Bone marrow (tissue), 2 donors: Measurements from ENCODE around the gene CNGB1.

Source experiments
- DNase-seq, 2 donors: peaks; one replicate each; lab custom pipeline; 2025; lab: John Stamatoyannopoulos, UW

Gene CNGB1

DNA sequence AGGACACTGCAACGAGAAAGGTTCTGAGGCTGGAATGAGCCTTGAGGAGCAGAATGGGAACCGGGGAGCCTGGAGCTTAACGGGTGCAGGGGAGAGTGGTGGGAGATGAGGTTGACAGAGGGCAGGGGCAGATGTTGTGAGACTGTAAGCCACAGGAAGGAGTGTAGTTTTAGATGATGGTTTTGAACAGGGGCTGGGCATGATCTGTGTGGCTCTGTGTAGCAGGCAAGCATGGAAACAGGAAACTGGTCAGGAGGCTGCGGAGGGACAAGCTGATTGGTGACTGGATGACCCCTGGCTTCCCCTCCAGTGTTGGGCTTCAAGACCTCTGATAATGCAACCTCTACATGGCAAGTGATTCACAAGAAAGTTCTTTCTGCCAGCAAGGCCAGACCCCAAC, 1.4 kb upstream of the CNGB1 start:
- DNase-seq, result no peak

DNA sequence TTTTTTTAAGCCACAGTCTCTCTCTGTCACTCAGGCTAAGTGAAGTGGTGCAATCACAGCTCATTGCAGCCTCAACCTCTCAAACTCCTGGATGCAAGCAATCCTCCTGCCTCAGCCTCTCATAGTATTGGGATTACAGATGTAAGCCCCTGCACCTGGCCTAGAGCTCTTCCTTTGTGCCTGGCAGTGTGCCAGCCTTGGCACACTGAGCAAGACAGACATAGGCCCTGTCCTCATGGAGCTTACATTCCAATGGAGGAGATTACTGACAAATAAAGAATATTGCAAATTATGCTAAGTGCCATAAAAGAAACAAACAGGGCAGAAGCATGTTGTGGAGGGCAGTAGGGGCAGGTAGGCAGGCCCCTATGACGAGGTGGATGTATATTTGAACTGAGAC, 920 bp upstream of the CNGB1 start:
- DNase-seq, result no peak

DNA sequence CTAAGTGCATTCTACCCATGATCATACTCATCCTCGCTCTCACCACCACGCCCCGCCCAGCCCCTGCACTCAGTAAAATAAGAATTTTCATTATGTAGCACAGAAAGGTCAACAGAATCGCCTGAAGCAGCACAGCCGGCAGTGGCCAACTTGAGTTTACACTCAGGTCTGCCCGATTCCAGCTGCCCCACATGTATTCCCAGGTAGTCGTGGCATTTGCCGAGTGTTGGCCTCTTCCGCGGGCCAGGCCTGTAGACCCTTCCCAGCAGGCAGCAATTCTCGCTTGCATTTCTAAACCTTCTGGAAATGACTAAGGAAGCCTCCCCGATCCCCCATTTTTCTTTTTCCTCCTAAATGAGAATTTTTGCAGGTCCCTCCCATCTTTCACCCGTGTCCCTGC, 609 bp downstream of the CNGB1 start:
- no peak for DNase-seq

DNA sequence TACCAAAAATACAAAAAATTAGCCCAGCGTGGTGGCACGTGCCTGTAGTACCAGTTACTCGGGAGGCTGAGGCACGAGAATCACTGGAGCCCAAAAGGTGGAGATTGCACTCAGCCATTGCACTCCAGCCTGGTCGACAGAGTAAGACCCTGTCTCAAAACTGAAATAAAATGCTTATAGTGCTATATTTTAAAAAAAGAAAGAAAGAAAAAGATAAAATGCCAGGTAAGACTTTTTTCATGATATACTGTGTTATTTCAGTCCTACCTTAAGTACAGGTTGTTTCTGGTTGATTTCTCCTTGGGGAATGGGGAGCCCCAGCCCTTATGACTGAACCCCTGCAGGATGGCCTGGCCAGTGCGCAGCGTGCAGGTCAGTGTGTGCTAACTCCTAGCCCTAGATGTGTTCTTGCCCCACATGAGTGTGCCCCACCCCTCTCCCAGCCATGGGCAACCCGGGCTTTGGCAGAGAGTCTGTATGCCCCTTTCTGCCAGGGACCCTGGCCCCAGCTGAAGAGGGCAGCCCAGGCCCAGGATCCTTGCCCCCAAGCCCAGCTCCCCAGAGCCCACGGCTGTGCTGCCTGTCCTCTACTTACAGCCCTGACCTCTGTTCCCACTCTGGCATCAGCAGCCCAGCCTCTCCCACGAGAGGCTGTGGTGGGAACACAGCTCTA, 1.3 kb downstream of the CNGB1 start:
- DNase-seq, result no peak

DNA sequence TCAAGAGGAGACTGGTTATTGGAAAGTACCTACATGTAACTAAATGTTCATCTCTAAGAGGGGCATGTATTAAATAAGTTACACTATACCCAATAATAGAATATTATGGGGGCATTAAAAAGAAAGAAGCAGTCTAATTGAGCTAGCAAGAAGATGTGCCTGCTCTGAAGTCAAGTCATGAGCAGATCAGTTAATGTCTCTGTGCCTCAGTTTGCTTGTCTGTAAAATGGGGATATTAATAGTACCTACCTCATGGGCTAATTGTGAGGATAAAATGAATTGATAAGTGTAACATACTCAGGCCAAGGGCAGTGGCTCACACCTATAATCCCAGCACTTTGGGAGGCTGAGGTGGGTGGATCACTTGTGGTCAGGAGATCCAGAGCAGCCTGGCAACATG, 3.0 kb downstream of the CNGB1 start:
- no peak for DNase-seq

DNA sequence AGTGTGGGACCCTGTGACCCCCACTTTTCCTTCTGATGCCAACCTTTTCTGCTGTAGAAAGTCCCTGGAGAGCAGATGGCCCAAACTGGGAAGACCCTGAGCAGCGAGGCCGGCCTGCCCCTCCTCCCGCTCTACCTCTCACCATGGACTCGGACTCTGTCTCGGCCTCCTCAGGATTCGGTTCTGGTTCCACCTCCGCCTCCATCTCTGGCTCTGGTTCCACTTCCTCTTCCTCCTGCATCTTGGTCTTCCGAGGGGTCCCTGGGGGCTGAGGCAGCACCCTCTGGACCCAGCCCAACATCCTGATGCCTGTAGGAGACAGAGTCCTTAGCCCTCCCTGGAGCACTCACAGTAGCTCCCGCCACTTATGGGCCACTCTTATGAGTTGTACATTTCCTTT, 3.9 kb downstream of the CNGB1 start:
- no peak for DNase-seq

DNA sequence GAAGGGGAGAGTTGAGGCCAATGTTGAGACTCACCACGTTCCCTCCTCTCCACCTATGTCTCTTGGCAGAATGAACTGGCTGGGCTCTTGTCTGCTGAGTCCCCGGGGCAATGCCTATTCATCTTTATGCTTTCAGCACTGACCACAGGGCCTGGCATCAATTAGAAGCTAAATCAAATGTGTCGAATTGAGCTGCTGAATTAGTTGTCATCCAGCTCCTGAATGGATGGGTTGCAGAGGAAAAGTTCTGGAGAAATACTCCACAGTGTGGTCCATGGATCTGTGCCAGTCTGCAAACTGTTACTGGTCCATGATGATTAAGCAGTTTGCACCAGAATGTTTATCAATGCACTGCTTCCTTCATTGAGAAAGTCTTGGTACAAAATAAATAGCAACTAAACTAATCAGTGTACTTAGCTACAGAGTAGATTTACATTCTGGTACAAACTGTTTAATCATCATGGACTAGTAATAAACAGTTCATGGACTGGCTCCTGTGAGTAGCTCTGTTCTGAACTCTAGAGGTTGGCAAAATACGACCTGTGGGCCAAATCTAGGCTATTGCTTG, 4.6 kb downstream of the CNGB1 start:
- DNase-seq, result no peak

DNA sequence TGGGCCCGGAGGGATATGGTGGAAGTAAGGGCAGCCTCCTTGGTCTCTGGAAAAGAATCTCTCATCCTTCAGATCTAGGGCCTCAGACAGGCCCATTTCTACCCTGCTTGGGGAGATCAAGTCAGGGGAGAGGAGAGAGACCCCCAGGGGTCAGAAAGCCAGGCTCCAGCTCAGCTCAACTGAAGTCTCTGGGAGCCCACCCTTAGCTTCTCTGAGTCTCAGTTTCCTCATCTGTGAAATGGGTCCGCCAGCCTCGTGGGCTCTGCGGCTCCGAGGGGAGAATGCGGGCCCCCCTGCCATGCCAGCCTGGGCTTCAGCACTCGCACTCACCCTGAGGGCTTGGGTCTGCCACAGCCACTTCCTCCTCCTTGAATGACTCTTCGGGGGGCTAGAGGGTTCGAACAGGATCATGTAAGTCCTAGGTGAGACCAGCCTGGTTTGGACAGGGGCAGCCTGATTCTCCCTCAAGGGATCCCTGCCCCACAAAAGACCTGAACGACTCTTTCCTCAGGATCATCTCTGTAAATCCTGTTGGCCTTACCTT, 6.7 kb downstream of the CNGB1 start:
- DNase-seq, result no peak

DNA sequence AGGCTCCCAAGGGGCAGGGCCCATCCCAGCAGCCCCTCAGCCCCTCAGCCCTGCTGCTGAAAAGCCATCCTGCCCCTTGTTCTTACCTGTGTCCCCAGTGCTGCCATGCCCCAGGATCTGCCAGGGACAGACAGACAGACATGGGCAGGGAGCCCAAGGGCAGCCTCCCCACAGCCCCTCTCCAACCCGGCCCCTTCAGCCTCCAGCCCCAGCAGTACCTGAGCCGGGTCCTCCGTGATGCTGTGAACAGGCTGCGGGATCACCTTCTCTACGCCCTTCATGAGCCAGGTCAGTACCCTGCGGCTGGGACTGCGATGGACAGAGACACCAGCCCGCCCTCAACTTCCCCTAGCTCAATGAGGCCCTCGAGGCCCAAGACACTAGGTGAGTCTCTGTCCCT, 8.2 kb downstream of the CNGB1 start:
- DNase-seq, result no peak

DNA sequence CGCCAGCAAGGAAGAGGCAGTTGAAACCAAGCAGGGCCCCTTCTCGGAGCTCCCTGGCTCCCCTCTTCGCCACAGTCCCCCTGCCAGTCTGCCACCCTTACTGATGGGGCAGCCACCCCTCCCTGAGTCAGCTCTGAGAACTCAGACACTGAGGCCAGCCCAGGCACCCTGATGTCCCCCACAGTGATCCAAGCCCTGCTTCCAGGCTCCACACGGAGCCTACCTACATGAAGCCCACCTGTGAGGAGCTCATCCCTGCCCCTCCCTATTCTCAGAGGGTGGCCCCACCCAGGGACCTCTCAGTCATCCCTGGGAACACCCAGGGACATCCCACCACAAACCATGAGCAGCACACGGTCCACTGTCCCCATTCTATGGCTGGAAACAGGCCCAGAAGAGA, 8.9 kb downstream of the CNGB1 start:
- DNase-seq, result no peak

DNA sequence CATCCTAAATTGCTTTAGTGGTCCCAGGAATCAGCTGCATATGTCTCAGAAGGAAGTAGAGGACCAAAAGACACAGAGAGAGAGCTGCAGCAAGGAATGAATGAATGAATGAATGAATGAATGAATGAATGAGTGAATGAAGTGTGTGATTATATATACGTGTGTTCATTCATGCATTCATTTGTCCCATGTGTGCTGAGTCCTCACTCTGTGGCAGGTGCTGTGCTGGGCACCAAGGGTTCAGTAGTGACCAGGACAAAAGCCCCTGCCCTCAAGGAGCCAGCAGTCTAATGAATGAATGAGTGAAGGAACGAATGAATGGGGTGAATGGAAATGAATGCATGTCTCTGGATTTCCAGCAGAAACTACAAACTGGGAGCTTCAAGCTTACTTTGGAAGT, 9.4 kb downstream of the CNGB1 start:
- DNase-seq, result no peak

DNA sequence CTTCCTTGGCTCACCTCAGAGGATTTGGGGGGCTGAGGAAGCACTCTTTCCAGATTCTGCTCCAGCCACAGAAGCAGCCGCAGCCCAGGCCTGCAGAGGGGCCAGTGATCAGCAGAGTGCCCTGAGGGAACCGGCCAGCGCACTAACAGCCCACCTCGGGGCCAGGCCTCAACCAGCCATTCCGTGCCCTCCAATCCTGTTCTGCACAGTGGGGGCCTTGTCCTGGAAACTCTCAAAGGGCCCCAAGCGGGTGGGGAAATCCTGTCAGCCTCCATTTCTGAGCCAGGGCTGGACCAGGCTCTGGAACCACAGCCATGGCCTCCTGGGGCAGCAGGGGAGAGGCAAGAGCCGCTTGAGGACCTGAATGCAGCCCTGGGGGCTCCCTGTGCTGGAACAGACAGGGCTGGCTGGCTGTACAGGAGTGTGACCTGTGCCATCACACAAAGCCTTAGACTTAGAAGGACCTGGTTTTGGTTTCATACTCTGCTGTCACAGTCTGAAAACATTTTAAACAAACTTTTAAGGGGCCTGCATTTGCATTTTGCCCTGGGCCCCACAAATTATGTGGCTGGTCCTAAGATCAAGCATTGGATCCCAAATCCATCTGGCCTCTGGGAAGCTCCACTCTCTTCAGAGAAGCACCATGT, 10.0 kb downstream of the CNGB1 start:
- no peak for DNase-seq

DNA sequence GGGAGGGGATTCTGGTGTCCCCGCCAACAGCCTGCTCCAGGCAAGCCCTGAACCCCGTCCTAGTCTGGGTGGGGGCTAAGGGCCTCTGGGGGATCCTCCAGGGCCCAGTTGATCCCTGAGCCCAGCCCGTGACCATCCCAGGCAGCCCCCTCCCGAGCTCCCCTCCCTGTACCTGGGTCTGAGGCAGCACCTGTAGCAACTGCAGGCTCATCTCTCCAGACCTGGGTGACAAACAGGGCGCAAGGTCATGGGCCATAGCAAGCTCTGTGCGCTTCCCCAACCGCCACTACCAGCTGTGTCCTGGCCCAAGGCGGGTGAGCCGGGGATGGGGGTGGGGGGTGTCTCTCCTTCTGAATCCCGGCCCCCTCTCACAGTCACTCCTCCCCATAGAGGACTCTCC, 10.6 kb downstream of the CNGB1 start:
- no peak for DNase-seq

DNA sequence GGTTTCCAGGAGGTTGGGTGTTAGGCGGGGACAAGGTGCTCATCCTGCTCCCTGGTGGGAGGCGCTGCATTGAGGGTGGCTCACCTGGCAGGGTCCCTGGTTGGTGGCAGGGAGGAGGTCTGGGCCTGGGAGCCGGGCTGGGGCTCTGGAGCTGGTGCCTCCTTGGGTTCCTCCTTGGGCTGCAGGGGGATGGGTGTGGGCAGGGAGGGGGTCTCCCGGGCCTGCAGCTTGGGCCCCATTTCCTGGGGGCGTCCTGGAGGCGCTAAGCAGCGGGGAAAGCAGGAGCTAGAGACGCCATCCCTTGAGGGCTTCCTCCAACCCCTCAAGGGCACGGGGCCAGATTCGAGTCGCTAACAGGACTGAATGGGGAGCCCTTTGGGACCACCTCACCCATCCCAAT, 11.1 kb downstream of the CNGB1 start:
- DNase-seq, result no peak

DNA sequence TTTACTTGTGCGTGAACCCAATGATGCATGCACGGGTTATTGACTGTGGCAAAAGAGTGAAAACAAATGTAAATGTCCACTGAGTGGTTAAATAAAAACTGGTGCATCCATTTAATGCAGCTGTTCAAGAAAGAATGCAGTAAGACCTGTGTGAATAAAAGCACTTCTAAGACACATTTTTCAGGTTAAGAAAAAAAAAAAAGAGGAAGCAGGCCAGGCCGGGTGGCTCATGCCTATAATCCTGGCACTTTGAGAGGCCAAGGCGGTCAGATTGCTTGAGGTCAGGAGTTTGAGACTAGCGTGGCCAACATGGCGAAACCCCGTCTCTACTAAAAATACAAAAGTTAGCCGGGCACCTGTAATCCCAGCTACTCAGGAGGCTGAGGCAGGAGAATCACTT, 11.8 kb downstream of the CNGB1 start:
- no peak for DNase-seq

DNA sequence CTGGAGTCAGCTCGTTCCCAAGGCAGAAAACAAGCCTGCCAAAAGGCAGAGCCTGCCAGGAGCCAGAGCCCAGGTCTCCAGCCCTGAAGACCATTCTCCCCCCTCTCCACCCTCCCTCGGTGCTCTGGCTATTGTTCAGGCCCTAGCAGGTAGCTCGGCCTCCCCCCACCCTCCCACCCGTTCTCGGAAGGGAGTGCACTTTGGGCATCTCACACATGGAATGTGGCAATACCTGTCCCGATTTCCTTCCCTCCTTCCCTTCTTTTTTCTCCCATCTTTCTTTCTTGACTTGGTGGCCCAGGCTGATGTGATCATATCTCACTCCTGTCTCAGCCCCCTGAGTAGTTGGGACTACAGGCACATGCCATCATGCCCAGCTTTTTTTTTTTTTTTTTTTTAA, 12.4 kb downstream of the CNGB1 start:
- DNase-seq, result no peak

DNA sequence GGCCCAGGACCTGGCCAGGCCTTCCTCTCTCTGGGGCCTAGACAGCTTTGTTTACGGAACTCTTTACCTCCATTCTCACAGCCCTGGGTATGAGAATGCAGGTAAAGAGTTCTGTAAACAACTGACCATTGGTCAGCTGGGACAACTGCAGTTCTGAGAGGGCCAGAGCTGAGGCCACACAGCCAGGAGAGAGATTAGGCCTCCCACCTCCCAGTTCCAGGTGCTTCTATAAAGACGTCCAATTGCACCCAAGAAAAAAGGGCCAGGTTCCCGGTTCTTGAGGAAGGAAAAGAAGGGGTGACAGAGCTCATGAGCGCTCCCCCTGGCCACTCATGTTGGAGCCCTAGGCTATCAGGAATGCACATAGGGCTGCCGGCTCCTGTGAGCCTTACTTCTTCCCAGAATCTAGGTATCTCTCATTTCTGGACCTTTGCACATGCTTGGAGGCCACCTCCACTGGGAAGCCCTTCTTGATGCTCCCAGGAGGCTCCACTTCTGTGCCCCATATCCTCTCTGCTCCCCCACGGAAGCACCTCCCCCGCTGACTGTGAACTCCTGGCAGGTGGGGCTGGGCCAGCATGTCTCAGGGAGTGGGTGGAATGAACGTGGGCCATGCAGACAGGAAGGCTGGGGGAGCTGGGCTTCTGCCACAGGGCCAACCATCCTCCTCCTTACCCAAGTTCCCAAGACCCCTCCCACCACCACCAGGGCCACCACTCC, 13.1 kb downstream of the CNGB1 start:
- DNase-seq, result no peak

DNA sequence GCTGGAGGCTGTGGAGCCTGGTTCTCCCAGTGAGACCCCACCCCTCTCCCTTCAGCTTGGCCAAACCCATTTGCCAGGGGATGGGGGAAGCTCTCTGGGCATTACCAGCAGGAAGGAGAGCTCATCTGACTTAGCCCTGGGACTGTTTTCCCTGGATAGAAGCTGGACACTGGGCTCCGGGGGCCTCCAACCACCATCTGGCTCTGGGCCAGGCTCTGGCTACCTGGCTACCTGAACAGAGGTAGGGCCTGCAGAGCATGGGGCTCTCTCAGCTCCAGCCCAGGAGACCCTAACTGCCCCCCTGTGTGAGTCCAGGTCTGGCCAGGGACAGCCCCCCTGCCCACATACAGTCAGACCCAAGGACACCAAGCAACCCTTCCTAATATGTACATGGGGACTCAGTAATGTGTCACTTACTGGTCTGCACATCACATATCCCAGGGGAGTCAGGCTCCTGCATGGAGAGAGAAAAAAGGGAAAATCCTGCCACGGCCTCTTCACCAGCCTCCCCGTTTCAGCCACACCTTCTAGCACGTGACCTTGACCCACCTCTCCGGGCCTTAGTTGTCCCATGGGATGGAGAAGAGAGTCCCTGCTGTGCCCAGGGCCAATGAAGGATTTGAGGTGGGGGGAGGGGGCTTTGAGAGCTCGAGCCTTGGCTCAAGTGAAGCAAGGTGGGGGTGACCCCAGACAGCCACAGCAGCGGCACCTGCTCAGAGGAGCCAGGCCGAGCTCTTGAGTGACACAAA, 13.8 kb downstream of the CNGB1 start:
- no peak for DNase-seq

DNA sequence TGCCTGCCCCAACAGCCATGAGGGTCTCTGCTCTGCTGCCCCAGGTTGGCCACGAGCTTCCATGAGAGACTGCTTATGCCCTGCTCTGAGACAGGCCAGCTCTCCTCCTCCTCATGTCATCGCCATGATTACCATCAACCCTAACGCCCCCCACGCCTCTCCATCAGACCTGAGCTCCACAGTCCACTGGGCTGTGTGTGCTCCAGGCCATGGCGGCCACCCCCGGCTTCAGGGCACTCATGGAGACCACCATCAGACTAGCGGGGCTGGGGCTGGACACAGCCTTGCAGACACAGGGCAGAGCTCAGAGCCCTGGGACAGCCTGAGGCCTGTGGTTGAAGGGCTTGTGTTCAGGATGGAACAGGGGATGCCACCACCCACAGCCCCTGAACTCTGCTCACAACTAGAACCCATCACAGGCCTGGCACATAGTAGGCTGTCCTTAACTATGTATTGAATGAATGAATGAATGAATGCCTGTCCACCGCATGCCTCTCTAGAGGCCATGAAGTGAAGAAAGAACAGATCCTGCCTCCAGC, 14.6 kb downstream of the CNGB1 start:
- DNase-seq, result no peak

DNA sequence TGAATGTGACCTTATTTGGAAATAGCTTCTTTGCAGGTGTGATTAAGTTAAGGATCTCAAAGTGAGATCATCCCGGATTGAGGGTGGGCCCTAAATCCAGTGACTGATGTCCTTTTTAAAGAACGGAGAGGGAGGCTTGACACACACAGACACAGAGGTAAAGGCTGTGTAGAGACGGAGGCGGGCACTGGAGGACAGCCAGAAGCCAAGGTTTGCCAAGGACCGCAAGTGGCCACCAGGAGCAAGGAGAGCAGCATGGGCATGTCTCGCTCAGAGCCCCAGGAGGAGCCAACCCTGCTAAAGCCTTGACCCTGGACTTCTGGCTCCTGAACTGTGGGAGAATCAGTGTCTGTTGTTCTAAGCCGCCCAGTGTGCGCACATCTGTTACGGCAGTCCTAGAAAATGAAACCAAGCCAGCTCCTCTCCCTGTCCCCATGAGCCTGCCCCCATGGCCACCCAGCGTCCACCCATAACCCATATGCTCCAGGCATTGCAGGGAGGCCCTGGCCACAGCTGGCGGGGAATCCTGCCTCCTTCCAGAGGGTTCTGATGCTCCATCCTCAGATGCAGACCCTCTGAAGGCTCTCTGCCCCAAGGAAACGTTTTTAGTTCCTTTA, 15.2 kb downstream of the CNGB1 start:
- no peak for DNase-seq

DNA sequence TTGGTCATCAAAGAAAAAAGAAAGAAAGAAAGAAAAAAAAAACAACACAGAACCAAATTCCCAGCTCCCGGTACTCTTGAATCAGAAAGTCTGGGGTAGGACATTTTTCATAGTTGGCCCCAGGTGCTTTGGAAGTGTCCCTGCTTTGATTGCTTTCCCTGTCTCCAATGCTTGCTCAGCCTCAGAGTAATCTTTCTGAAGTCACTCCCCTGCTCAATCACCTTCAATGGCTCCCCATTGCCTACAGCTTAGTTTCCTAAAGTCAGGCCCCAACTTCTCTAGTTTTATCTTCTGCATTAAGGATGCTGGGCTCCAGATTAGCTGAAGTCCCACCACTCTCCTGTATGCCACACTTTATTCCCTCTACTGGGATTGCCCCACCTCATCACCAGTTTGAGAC, 17.1 kb downstream of the CNGB1 start:
- DNase-seq, result no peak

DNA sequence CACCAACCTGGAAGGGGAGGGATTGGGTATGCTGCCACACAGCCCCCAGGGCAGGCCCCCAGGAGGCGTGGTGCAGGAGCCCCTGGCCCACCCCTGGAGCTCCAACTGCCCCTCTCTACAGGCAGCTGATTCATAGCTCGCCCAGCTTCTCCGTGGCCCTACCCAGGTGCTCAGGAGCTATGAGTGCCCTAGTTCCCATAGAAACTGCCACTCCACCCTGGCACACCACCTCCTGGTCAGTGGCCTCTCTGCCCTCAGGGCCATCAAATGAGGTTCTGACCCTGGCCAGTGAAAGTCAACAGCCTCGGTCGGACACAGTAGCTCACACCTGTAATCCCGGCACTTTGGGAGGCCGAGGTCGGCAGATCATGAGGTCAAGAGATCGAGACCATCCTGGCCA, 18.0 kb downstream of the CNGB1 start:
- no peak for DNase-seq
